Measurements from ENCODE around the gene KIF17.

KIF17 gene

GRCh38 chr1:20660847-20661206, 57.0 kb downstream of the KIF17 start:
- no peak for DNase-seq (ENCODE audit: low read depth in 2 of 2)

- DNase-seq (ENCODE audit: low read depth in 2 of 2), result no peak
These were observed 57.4 kb downstream of the KIF17 start for GRCh38 chr1:20660363-20660762.

GRCh38 chr1:20658166-20658915, 59.5 kb downstream of the KIF17 start:
- no peak for DNase-seq (ENCODE audit: low read depth in 2 of 2)

- DNase-seq (ENCODE audit: low read depth in 2 of 2), result no peak
These were observed 60.8 kb downstream of the KIF17 start for GRCh38 chr1:20657024-20657423.

GRCh38 chr1:20654104-20654690, 63.6 kb downstream of the KIF17 start:
- no peak for DNase-seq (ENCODE audit: low read depth in 2 of 2)

GRCh38 chr1:20652300-20652699, 65.5 kb downstream of the KIF17 start:
- no peak for DNase-seq (ENCODE audit: low read depth in 2 of 2)

GRCh38 chr1:20648946-20649345, 68.9 kb downstream of the KIF17 start:
- DNase-seq (ENCODE audit: low read depth in 2 of 2), result no peak

- DNase-seq (ENCODE audit: low read depth in 2 of 2), result no peak
These were observed 69.4 kb downstream of the KIF17 start for GRCh38 chr1:20648438-20648837.

GRCh38 chr1:20645414-20645813, 72.4 kb downstream of the KIF17 start:
- no peak for DNase-seq (ENCODE audit: low read depth in 2 of 2)

- no peak for DNase-seq (ENCODE audit: low read depth in 2 of 2)
These were observed 73.4 kb downstream of the KIF17 start for GRCh38 chr1:20644416-20644815.

GRCh38 chr1:20643080-20643479, 74.7 kb downstream of the KIF17 start:
- DNase-seq (ENCODE audit: low read depth in 2 of 2), result no peak

- DNase-seq (ENCODE audit: low read depth in 2 of 2), result no peak
These were observed 75.8 kb downstream of the KIF17 start for GRCh38 chr1:20641975-20642374.

- DNase-seq (ENCODE audit: low read depth in 2 of 2), result peak; percentile 21 to 45
These were observed 77.6 kb downstream of the KIF17 start for GRCh38 chr1:20640183-20640597.

- DNase-seq (ENCODE audit: low read depth in 2 of 2), result no peak
These were observed 80.9 kb downstream of the KIF17 start for GRCh38 chr1:20636785-20637347.

- DNase-seq (ENCODE audit: low read depth in 2 of 2), result no peak
These were observed 83.2 kb downstream of the KIF17 start for GRCh38 chr1:20634594-20635084.

- DNase-seq (ENCODE audit: low read depth in 2 of 2), result no peak
These were observed 83.7 kb downstream of the KIF17 start for GRCh38 chr1:20634065-20634593.

- peak; percentile 76 to 78 for DNase-seq (ENCODE audit: low read depth in 2 of 2)
These were observed 84.4 kb downstream of the KIF17 start, which contains the start of gene PINK1 for GRCh38 chr1:20633190-20634064. Gene PINK1 (plus strand): TSS chr1:20633458. CDS start chr1:20633549, 91 bp downstream.

- DNase-seq (ENCODE audit: low read depth in 2 of 2), result no peak
These were observed 85.4 kb downstream of the KIF17 start for GRCh38 chr1:20632386-20632785.

- DNase-seq (ENCODE audit: low read depth in 2 of 2), result no peak
These were observed 87.1 kb downstream of the KIF17 start for GRCh38 chr1:20630729-20631128.

GRCh38 chr1:20626524-20626923, 91.3 kb downstream of the KIF17 start:
- DNase-seq (ENCODE audit: low read depth in 2 of 2), result no peak

GRCh38 chr1:20626098-20626427, 91.7 kb downstream of the KIF17 start:
- no peak for DNase-seq (ENCODE audit: low read depth in 2 of 2)
